Adrenal gland (tissue), 12 donors: ENCODE measurements around the gene ZNF516. TPM values are rescaled to one million over a fixed set of nuclear protein-coding genes. Genes with fewer than 3 reads are reported as not detected.

ENCODE experiments used
- DNase-seq, 7 donors: peaks; one replicate each; pipeline ENCODE4 v3.0.0-alpha.2; 2019 to 2020
- H3K27ac ChIP-seq, 5 donors: fragments of 200-600 bp; sonication (generic) in 4 of 5; 1 replicate in 3 of 5; 2 replicates in 2 of 5; pipeline versions ENCODE4 v1.5.1 to v1.8.0; 2016 to 2020; ENCODE audit warnings: mild to moderate bottlenecking in 1 of 5
- H3K27me3 ChIP-seq: fragments of 200-600 bp; 2 replicates; pipeline ENCODE4 v1.8.0; 2021
- H3K36me3 ChIP-seq, 2 donors: fragments of 200-600 bp; replicated peaks in 1 of 2; 1 replicate in 1 of 2; 2 replicates in 1 of 2; pipeline versions ENCODE4 v1.5.1 to v1.8.0; 2018 to 2022
- H3K4me1 ChIP-seq, 2 donors: fragments of 200-600 bp; replicated peaks in 1 of 2; 1 replicate in 1 of 2; 2 replicates in 1 of 2; pipeline versions ENCODE4 v1.5.1 to v1.8.0; 2018 to 2021
- H3K4me3 ChIP-seq, 4 donors: fragments of 200-600 bp; sonication (generic) in 3 of 4; one replicate each; pipeline ENCODE4 v1.5.1; 2016 to 2018
- H3K9me3 ChIP-seq, 3 donors: fragments of 200-600 bp; sonication (generic) in 1 of 3; replicated peaks in 1 of 3; 1 replicate in 2 of 3; 2 replicates in 1 of 3; pipeline versions ENCODE4 v1.5.1 to v1.8.0; 2016 to 2021
- CTCF ChIP-seq, 6 experiments: fragments of 450-650 bp in 4 of 6; fragments of 200-600 bp in 2 of 6; sonication (generic) in 1 of 6; IDR thresholded peaks; 1 replicate in 5 of 6; 2 replicates in 1 of 6; pipeline versions ENCODE4 v1.5.1 to v1.8.0; 2016 to 2021; ENCODE audit warnings: antibody characterized with exemption in 6 of 6, mild to moderate bottlenecking in 2 of 6, moderate library complexity in 1 of 6
- POLR2A ChIP-seq, 2 donors: fragments of 450-650 bp; IDR thresholded peaks; one replicate each; pipeline ENCODE4 v1.6.1; 2017; ENCODE audit warnings: antibody characterized with exemption in 2 of 2, mild to moderate bottlenecking in 2 of 2, moderate library complexity in 1 of 2
- WGBS, 4 donors: extraction: QIAGEN DNeasy Blood & Tissue Kit in 2 of 4; methylation state at CpG; one replicate each; pipeline versions ENCODE4 v1.1.5 to v1.1.7; 2013 to 2017; 5-methylcytosine and 5-hydroxymethylcytosine counted together
- intact Hi-C, 2 donors: fragments of 100-400 bp; cut with DNase I; formaldehyde crosslinking; loops; one replicate each; pipeline versions ENCODE4 v1.14.1 to v1.15.0; 2022 to 2023
- polyA plus RNA-seq, 3 donors: library from polyadenylated mRNA; stranded (reverse); fragments of 200-250 nt in 2 of 3; fragments of 350-450 nt in 1 of 3; fragmentation: Illumina TruSeq in 1 of 3; extraction: RNeasy Lipid Tissue Mini Kit (QIAGEN cat#74804) in 1 of 3; gene quantifications; one replicate each; pipeline ENCODE4 v1.2.3, GENCODE V29; 2013 to 2014
- total RNA-seq, 9 donors: library from RNA; depleted of rRNA in 4 of 9; stranded (reverse); fragments of >200 nt in 4 of 9; fragments of 120-200 nt in 1 of 9; fragmentation: NEBNext Ultra II Directional in 1 of 9; extraction: Animal tissue kit (Norgen Biotek cat#: 25700) in 1 of 9; gene quantifications; one replicate each; pipeline versions ENCODE4 v1.1.0 to v1.2.4, GENCODE V29; 2013 to 2023
- donor health status: healthy with polysubstance abuse.
- donor health status: Bipolar disorder and iron deficiency.
- donor health status: DM: yes; HTN: yes; CAD: no.
- donor health status: DM: no; HTN: no; CAD: no.
- donor health status: DM: no; HTN: no; CAD: no.
- donor health status: DM: yes; HTN: yes; CAD: no.

The ZNF516 gene
- total and polyA plus RNA-seq, 12 donors = 8.6 to 60.1 (median 31.0) TPM

DNA sequence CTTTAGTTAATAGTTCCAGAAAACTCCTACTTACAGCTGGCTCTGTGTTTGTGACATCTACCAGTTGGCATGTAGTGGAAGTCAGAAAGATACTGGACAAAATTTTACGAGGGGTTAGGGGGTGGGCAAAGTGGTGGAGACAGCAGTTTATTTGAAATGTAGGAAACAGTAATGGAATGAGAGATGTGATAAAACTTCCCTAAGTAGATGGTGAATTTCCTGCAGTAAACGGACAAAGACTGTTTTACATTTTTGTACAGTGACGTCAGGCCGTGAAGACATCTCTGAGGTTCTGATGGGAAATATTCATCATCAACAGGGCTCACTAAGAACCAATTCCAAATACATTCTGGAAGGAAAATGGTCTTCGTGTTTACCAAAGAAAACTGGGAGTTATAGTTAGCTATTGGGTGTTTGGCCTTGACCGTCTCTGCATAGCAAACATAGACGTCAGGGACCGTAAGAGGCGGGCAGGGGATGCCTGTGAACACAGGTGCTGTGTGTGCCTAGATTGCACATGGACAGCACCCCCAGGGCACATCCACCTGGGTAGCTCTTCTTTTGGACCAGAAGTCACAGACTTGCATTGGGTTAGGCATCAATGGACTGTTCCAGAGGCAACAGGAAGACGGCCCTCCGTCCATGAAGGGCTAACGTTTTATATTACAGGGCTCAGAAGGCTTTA, 131.5 kb downstream of the ZNF516 start:
- Histone ChIP-seq H3K4me1 (no peaks in the 10 kb centered on the region), H3K36me3 (peaks cover 0 to 32% of the 10 kb centered on the region in 2 donors), H3K27ac (no peak overlapping the region), H3K4me3 (no peak overlapping the region), H3K9me3 (no peaks in the 10 kb centered on the region), H3K27me3 (no peaks in the 10 kb centered on the region)
- DNase-seq = peak in 1 of 7 donors; percentile 39
- 82 to 91% (median 87%) methylated on average over 12 of the region's 12 CpGs for WGBS, 4 donors
- TF ChIP-seq CTCF (IDR thresholded peaks at IDR 0.05) (no peak), POLR2A (IDR thresholded peaks at IDR 0.05) (no peak)
- intact Hi-C loops = no loop called here

DNA sequence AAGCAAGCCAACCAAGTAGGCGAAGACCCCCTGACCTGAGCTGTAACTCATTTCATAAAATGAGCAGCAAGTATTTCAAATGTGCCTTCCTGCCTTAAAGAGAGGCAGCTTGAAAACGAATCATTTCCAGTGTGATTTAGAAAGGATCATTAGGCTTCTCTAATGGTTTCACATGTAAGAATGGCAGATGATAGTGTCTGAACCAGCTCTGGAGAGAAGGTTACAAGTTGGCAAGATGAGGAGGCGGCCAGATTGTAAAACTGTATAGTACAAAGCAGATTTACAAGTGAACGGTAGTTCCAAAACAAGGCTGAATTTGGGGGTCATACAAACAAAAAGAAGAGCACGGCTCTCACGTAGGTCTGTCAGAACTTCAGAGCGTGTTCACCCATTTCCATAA, 132.4 kb downstream of the ZNF516 start:
- H3K27ac ChIP-seq = no peak overlapping the region
- intact Hi-C loops = no loop called here
- no peak for TF ChIP-seq CTCF (IDR thresholded peaks at IDR 0.05)
- TF ChIP-seq POLR2A (IDR thresholded peaks at IDR 0.05) = no peak

GRCh38 chr18:76361219-76361618, 133.8 kb downstream of the ZNF516 start:
- no peak for TF ChIP-seq POLR2A (IDR thresholded peaks at IDR 0.05)
- TF ChIP-seq CTCF (IDR thresholded peaks at IDR 0.05) = no peak
- Histone ChIP-seq H3K9me3 (no peaks in the 10 kb centered on the region), H3K4me1 (no peaks in the 10 kb centered on the region), H3K36me3 (peaks cover 0 to 44% of the 10 kb centered on the region in 2 donors), H3K27me3 (no peaks in the 10 kb centered on the region), H3K27ac (no peak overlapping the region), H3K4me3 (no peak overlapping the region)
- intact Hi-C loops = no loop called here
- WGBS, 4 donors = 93 to 99% (median 96%) methylated on average over 8 of the region's 8 CpGs
- DNase-seq = peak in 1 of 7 donors; percentile 36

More for the DNA sequence above, 132.4 kb downstream of the ZNF516 start:
- 81 to 91% (median 89%) methylated on average over 7 of the region's 7 CpGs for WGBS, 4 donors
- no peak for DNase-seq
- H3K4me1 ChIP-seq = no peaks in the 10 kb centered on the region
- H3K27me3 ChIP-seq = no peaks in the 10 kb centered on the region
- no peak overlapping the region for H3K4me3 ChIP-seq
- H3K9me3 ChIP-seq = no peaks in the 10 kb centered on the region
- peaks cover 0 to 33% of the 10 kb centered on the region in 2 donors for H3K36me3 ChIP-seq

DNA sequence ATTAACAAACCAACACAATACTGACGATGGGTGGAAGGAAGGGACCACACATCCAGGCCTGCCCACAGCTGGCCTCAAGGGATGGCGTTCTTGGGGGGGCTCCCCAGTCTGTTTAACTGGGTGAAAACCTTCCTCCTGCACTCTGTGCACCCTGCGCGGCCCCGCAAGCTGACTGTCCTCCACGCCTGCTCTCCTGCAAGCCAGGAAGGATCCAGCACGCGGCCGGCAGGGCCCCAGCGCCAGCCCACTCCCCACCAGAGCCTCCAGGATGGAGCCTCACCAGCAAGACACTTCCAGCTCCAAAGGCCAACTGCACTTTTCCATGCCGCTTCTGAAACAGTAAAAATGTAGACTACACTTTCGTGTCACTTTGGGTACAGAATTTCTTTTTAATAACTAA, 135.1 kb downstream of the ZNF516 start:
- Histone ChIP-seq H3K36me3 (peaks cover 0 to 46% of the 10 kb centered on the region in 2 donors), H3K27ac (no peak overlapping the region), H3K4me3 (no peak overlapping the region), H3K4me1 (no peaks in the 10 kb centered on the region), H3K27me3 (no peaks in the 10 kb centered on the region), H3K9me3 (no peaks in the 10 kb centered on the region)
- DNase-seq = peak in 1 of 7 donors; percentile 27
- intact Hi-C loops = no loop called here
- WGBS, 4 donors = 94 to 96% (median 96%) methylated on average over 8 to 12 of the region's 12 CpGs
- TF ChIP-seq POLR2A (IDR thresholded peaks at IDR 0.05) = no peak
- TF ChIP-seq CTCF (IDR thresholded peaks at IDR 0.05) = no peak
